HG03064 (cell line): ENCODE data around the gene RPS27A.
"Not testable (repeated sequence)": the region's sequence is repeated elsewhere in the genome, so short reads cannot be mapped to it uniquely, and the experiment has no call there.

Source experiments
- ATAC-seq: cut with Tn5 transposase; IDR thresholded peaks from one replicate; pipeline ENCODE4 v1.9.1; 2021; ENCODE audit warnings: low read depth; ENCODE audit not compliant: unreplicated experiment

RPS27A gene

DNA sequence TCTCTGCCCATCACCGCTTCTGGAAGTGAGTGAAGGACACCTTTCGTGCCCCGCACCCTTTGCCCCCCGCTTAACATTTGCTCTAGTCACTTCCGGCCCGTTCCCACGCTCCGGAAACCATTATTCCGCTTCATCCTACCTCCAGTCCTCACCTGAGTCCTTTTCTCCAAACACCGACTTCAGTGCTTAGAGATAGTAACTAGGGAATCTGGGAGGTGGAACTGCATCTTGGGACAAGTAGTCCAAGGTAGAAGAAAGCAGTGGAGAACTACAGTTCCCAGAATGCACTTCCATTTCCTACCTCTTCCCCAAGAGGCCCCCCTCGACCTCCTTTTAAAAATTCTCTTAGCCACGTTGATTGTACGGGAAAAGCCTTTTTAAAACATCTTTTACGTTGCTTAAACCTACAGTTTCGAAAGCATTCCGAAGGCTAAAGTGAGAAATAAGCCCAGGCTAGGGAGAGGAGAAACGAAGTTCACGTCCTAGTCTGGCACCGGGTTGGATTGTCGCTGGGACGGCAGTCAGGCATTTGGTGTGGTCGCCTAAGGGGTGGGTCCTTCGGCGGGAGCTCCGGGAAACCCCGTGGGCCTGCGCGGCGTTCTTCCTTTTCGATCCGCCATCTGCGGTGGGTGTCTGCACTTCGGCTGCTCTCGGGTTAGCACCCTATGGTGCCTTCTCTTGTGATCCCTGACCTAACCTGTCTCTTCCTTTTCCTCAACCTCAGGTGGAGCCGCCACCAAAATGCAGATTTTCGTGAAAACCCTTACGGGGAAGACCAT lies at the start of gene RPS27A, which contains the start of gene CLHC1:
Gene RPS27A (plus strand): TSS at position 605 of the 779 bp plus-strand sequence. CDS start 137 bp downstream, at position 742.
Gene CLHC1 (minus strand): TSS at position 210 of the 779 bp plus-strand sequence. CDS start 9,882 bp downstream, outside the sequence.
- ATAC-seq = peak; percentile 82

DNA sequence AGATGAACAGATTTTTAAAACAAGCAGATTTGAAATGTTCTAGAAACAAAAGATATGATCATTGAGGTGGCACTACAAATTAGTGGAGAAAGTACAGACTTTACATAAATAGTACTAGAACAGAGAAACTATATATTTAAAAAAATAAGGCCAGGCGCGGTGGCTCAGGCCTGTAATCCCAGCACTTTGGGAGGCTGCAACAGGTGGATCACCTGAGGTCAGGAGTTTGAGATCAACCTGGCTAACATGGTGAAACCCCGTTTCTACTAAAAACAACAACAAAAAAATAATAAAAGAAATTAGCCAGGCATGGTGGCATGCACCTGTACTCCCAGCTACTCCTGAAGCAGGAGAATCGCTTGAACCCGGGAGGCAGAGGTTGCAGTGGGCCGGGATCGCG lies 45.7 kb upstream of the RPS27A start:
- not testable (repeated sequence) for ATAC-seq

DNA sequence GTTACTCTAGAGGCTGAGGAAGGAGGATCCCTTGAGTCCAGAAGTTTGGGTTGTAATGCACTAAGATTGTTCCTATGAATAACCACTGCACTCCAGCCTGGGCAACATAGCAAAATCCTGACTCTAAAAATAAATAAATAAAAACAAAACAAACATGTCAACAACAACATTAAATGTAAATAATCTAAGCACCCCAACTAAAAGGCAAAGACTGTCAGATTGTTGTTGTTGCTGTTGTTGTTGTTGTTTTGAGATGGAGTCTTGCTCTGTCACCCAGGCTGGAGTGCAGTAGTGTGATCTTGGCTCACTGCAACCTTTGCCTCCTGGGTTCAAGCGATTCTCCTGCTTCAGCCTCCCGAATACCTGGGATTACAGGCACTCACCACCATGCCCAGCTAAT lies 40.6 kb upstream of the RPS27A start:
- ATAC-seq = not testable (repeated sequence)

DNA sequence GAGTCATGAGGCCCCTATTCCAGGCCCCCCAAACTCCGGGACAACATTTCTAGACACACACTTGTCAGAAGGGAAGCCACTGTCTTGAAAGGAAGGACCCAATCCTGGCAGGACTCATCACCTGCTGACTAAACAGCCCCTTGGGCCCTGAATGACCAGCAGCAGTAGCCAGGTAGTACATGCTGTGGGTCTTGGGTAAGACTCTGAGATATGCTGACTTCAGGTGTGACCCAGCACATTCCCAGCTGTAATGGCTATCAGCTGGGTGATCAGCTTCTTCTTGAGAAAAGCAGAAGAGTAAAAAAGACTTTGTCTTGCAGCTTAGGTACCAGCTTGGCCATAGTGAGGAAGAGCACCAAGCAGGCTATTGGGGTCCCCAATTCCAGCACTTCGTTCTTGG lies 36.0 kb upstream of the RPS27A start:
- ATAC-seq = no peak

DNA sequence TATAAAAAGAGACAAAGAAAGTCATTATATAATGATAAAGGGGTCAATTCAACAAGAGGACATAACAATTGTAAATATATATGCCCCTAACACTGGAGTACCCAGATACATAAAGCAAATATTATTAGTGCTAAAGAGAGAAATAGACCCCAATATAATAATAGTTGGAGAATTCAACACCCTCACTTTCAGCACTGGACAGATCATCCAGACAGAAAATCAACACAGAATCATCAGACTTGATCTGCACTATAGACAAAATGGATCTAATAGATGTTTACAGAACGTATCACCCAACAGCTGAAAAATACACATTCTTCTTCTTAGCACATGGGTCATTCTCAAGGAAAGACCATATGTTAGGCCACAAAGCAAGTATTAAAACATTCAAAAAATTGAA lies 32.1 kb upstream of the RPS27A start:
- ATAC-seq = no peak

DNA sequence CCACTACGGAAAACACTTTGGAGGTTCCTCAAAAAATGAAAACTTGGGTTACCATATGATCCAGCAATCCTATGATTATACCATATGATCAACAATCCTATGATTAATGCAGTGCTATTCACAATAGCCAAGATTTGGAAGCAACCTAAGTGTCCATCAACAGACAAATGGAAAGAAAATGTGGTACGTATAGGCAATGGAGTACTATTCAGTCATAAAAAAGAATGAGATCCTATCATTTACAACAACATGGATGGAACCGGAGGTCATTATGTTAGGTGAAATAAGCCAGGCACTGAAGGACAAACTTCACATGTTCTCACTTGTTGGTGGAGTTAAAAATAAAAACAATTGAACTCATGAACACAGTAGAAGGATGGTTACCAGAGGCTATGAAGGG lies 28.0 kb upstream of the RPS27A start:
- ATAC-seq = no peak

DNA sequence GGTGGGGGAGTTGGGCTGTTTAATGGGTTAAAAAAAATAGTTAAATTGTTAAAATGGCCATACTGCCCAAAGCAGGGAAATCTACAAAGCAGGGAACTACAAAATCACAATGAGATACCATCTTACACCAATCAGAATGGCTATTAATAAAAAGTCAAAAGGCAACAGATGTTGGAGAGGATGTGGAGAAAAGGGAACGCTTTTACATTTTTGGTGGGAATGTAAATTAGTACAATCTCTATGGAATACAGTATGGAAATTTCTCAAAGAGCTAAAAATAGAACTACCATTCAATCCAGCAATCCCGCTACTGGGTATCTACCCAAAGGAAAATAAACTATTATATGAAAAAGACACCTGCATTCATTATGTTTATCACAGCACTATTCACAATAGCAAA lies 27.5 kb upstream of the RPS27A start:
- ATAC-seq = no peak

DNA sequence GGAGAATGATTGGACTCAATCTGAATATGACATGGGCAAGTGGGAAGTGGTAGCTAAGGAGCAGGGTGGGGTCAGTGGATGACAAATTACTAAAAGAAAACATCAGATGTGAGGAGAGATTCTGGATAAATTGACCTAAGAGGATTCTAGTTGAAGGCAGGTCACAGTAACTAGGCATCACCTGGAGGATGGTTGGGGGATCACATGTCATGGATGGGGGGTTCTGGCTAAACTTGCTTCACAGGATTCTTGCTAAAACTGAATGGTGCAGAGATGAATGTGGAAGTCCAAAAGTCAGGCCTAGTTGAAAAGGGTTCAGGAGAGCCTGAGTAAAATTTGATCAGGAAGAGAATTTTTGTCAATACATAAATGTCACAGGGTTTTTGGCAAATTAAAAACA lies 18.7 kb upstream of the RPS27A start:
- ATAC-seq = no peak

DNA sequence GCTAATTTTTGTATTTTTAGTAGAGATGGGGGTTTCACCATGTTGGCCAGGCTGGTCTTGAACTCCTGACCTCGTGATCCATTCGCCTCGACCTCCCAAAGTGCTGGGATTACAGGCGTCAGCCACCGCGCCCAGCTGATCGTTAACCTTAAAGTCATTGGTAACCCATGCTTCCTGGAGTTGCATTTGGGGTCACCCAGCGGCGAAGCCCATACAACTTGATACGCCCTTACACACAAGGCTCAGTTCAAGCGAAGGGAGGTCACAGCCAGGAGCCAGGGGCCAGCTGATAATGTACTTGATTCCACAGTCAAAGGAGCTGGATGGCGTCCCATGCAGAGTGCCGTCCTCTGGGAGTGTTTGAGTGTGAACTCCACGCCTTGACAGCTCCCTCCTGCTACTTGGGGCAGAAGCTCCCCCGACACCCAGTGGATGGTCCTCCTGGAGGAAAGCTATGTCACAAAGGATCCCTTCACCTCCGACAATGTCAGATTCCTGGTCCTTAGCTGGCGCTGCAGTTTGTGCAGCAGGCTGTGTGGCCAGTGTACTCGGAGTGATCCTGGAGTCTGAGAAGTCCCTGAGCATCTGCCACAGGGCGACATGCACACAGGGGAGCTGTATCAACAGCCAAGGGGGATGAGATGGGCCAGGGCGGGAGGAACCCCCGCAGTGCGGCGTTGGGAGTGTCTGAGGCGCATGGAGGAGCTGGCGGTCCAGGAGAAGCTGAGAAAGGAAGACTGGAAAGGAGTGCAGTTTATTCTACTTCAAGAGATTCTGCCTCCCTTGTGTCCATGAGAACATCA lies 8.3 kb upstream of the RPS27A start:
- no peak for ATAC-seq

DNA sequence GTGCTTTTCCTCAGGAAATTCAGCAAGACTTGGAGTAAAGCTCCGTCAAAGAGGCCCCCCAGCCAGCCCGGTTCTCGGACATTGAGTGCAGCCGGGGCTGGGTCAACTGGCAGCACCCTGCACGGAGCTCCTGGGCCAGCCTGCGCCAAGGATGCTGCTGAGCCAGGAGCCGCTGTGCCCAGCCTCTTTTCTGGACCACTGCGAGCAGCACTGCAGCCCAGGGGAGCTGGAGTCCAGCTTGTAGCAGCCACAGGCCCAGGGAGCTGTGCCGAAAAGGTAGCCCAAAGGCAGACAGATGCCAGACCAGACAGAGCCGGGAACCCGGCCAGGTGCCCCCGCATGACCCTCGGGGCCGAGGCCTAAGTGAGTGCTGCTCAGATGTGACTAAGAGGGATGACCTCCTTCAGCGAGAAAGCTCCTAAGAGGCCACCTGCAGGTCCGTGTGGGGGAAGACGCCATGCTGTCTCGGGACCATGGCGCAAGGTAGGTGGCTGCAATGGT lies 7.7 kb upstream of the RPS27A start:
- no peak for ATAC-seq

DNA sequence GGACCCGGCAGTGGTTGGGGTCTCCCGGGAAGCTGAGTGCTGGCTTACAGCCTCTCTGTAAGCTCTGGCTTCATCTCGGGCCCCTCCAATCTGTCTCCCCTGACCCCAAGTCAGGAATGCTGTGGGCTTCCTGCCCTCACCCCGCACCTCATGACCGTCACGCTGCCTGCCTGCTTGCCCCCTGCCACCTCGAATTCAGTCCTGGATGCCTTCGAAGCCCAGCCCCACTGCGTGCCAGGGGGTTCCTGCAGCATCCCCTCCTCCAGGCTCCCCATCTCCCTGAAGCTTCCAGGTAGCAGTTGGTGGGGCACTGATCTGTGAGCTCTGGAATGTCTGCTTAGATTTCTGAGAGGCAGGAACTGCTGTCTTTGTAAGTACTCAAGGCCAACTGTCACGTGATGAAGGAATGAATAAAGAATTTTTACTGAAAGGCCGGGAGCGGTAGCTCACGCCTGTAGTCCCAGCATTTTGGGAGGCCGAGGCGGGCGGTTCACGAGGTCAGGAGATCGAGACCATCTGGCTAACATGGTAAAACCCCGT lies 6.9 kb upstream of the RPS27A start:
- ATAC-seq = no peak

DNA sequence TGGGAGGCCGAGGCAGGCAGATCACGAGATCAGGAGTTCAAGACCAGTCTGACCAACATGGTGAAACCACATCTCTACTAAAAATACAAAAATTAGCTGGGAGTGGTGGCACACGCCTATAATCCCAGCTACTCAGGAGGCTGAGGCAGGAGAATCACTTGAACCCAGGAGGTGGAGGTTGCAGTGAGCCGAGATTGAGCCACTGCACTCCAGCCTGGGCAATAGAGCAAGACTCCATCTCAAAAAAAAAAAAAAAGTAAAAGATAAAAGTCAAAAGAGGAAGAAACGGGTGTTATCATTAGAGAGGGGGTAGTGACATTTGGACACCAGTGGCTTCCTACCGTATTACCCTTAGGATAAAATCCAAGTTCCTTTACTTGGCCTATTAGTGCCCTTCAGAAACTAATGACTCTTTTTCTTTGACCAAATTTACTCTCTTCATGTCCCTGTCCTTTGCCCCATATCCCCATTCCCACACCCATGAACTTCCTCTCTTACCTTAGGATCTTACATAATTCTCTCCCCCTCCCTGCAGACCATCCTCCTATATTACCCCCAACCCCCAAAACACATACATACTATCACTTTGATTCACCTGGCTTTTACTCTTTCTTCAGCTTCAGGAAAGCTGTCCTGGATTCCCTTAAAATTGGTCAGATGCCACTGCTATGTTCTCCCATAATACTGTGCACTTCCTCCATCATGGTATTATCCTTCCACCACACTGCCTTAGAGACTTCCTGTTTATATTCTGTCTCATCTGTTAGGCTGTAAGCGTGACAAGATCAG lies 4.9 kb upstream of the RPS27A start:
- ATAC-seq = not testable (repeated sequence)

DNA sequence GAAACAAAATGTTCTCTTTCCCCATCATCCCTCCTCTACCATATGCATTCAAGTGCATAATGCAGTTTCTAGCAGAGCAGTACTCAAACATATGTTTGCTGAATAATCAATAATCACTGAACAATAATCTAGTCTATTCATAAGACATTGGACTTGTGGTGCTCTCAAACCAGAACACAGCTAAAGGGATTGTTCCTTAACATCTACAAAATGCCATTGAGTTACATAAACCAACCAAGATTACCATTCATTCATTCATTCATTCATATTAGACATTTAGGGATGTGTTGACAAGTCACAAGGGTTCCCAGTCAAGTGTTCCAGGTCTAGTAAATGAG lies 4.3 kb upstream of the RPS27A start:
- ATAC-seq = no peak

DNA sequence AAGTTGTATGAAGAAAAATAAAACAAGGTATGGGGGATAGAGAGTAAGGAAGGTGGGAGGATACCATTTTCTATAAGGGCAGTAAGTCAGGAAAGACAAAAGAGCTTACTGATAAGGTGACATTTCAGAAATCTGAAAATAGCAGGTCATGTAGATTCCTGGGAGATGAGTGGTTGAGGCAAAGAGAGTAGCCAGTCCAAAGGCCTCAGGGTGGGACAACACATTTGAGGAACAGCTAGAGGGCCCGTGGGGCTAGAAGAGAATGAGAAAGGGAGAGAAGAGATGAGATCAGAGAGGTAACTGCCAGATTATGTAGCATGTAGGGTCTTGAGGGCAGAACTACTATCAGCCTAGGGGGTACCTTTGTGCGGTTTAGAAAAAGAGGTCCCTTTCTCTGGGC lies 3.3 kb upstream of the RPS27A start:
- ATAC-seq = no peak

DNA sequence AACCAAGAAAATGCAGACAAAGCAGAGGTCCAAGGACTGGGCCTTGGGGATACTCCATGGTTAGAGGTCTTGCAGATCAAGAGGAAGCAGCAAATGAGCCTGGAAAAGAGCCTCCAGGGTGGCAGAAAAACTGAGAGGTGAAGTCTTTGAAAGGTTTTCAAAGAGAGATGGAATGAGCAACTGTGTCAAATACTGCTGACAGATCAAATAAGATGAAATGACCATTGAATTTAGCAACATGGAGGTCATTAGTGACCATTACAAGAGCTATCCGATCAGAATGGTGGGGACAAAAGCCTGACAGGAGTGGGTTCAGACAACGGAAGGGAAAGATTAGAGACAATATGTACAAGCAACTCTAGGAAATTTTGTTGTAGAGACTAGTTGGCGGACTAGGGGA lies 1.9 kb upstream of the RPS27A start:
- no peak for ATAC-seq

DNA sequence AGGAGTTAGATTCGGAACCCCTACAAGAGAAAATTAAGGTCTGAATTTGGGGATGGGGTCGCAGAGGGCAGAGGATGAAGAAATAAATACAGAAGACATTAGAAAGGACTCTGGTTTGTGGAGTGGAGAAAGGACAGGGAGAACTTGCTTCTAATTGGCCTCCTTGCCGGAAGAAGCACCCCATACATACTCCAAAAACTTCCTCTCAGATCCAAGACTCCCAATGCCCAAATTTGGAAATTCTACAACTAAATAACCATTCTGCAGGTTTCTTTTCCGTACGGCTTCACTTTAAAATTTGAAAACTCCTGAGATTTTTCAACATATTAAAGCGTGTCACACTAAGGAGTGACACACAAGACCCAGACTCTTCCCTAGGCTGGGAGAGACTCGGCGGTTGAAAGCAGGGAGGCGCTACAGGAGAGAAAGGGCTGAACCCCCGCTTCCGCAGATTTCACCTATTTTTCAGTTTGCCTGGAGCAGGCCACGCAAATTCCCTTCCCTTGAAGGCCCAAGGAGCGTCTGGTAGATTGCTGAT lies 873 bp upstream of the RPS27A start:
- no peak for ATAC-seq

DNA sequence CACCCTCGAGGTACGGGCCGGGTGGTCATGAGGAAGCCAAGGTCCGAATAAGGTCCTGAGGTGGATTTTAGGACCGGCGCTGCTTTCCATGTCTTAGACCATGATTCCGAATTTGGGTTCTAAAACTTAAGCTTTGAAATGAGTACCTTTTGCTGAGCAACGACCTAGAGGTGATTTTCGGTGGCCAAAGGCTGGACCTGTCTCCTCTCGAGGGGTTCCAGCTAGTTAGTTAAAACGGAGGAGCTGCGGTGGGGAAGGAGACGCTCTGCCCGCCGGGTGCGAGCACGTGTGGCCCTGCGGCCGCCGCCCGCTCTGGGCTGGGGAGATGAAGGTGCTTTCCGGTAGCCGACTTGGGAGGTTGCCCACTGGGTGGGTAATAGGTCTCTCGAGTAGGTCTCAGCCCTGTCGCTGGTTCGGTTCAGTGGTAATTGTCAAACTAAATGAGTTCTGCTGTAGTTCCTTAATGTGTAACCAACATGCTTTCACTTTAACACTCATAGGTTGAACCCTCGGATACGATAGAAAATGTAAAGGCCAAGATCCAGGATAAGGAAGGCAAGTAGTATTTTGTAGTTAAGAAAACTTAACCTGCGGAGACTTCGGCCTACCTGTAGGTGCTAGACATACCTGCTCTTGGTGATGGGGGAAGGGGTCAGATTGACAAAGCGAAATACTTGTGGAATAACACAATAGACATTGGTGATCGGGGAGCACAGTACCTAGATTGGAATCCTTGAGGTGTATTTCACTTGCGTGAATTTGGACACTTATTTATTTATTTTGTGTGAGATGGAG lies 572 bp downstream of the RPS27A start:
- ATAC-seq = no peak

DNA sequence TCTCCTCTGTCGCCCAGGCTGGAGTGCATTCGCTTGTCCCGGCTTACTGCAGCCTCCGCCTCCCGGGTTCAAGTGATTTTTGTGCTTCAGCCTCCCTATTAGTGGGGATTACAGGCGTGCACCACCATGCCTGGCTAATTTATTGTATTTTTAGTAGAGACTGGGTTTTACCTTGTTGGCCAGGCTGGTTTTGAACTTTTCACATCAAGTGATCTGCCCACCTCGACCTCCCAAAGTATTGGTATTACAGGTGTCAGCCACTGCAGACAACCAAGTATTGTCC lies 1.1 kb downstream of the RPS27A start:
- no peak for ATAC-seq

DNA sequence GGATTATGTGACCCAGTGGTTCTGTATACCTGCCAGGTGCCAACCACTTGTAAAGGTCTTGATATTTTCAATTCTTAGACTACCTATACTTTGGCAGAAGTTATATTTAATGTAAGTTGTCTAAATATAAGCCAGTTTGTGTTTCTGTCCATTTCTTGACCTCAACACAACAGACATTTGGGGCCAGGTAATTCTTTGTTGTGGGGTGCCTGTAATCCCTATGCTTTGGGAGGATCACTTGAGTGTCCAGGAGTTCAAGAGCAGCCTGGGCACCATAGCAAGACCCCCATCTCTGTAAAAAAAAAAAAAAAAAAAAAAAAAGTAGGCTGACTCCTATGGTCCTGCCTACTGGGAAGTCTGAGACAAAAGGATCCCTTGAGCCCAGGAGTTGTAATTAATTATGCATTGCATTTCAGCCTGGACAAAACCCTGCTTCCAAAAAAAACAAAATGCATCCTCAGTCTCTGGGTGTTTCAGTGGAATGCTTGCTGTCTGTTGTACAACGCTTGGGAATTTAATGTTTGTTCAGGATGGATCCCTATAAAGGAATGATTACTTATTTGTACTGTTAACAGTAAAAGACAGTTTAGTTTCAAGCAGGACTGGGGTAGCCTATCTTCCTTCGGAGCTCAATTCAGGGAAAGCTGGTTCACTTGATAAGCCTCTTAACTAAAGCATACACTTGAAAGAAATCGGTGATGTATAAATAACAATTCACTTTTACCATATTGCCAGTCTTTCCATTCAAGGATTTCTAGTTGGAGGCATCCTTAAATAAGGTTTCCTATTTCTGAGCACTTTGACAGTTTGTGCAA lies 3.4 kb downstream of the RPS27A start:
- ATAC-seq = no peak
